Hepatocyte (in vitro differentiated cells): ENCODE measurements around the gene CASP6.

Source experiments
- EZH2 ChIP-seq: fragments of 200-600 bp; sonication (generic); IDR thresholded peaks from 2 replicates; pipeline ENCODE4 v1.6.1; 2016; ENCODE audit warnings: antibody characterized with exemption, mild to moderate bottlenecking, borderline replicate concordance
- TF ChIP-seq, protein P1 (sequence below): fragments of 200-600 bp; sonication (generic); IDR thresholded peaks from 2 replicates; pipeline ENCODE4 v1.5.1; 2016; ENCODE audit warnings: antibody characterized with exemption, mild to moderate bottlenecking; ENCODE audit not compliant: poor library complexity

DNA sequence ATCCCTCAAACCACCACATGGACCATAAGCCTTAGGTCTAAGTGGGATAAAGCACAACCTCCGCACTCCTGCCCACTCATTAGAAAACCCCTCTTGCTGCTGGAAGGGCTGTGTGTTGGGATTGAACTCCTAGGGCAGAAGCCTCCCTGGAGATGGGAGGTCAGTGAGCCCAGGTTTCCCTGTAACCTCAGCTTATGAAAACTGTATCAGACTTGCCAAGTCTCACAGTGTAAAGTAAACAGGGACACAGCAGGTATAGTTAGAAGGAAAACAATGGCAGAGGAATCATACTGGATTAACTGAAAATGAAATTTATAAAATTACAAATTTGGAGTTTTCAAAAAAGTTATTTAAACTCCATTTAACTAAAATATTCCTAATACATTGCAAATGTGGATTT lies 29.9 kb downstream of the CASP6 start:
- TF ChIP-seq, protein P1, sequence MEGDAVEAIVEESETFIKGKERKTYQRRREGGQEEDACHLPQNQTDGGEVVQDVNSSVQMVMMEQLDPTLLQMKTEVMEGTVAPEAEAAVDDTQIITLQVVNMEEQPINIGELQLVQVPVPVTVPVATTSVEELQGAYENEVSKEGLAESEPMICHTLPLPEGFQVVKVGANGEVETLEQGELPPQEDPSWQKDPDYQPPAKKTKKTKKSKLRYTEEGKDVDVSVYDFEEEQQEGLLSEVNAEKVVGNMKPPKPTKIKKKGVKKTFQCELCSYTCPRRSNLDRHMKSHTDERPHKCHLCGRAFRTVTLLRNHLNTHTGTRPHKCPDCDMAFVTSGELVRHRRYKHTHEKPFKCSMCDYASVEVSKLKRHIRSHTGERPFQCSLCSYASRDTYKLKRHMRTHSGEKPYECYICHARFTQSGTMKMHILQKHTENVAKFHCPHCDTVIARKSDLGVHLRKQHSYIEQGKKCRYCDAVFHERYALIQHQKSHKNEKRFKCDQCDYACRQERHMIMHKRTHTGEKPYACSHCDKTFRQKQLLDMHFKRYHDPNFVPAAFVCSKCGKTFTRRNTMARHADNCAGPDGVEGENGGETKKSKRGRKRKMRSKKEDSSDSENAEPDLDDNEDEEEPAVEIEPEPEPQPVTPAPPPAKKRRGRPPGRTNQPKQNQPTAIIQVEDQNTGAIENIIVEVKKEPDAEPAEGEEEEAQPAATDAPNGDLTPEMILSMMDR = no peak
- TF ChIP-seq EZH2 = no peak
